GM18517 (cell line): ENCODE data around the gene HAUS8.

Source experiments
- ATAC-seq: cut with Tn5 transposase; IDR thresholded peaks from one replicate; pipeline ENCODE4 v1.9.1; 2021; ENCODE audit warnings: mild to moderate bottlenecking, moderate library complexity; ENCODE audit not compliant: unreplicated experiment

The HAUS8 gene

GRCh38 chr19:17001603-17002183 is 73.6 kb downstream of the HAUS8 start:
- ATAC-seq, result no peak
